Measurements from ENCODE around the gene DMGDH. TPM values are rescaled to one million over a fixed set of nuclear protein-coding genes. Genes with fewer than 3 reads are reported as not detected.

The DMGDH gene
- total and polyA plus RNA-seq, 2 donors (not counting 3 experiments of a cell fraction or from before 2014, with no cell fraction given), result 0.11 TPM; not detected in 1

DNA sequence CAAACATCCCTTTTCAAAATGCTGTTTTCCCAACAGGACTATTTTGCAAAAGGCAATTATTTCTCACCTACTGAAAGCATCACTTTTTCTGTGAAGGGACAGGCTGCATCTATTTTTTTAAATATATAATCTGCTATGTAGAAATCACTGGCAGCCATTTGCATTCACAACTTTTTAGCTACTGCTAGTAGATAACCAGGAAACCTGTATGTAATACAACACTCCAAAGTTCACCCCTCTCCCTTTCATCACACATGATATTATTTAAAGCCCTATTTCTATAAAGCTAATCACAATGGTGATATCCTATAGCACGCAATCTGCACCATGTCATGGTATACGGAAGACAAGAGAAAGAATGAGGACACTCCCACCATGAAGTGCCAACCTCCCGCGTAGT is 9.8 kb downstream of the DMGDH start:
- Histone ChIP-seq H3K27ac (ENCODE audit: insufficient read depth, low read depth, low read length) (no peak overlapping the region), H3K79me2 (ENCODE audit: control insufficient read depth, insufficient read depth, low read length) (no peaks in the 10 kb centered on the region), H3K4me3 (replicated peaks in 1 of 3; ENCODE audit: insufficient read depth in 1 of 3, low read depth in 1 of 3, low read length in 3 of 3) (no peak overlapping the region), H3K4me1 (ENCODE audit: control insufficient read depth, extremely low read depth, insufficient read depth, low read length) (no peaks in the 10 kb centered on the region), H2AFZ (ENCODE audit: low read depth, low read length) (no peak overlapping the region), H3K9me3 (replicated peaks; ENCODE audit: control insufficient read depth, insufficient read depth, low read length) (no peaks in the 10 kb centered on the region), H3K36me3 (ENCODE audit: control insufficient read depth in 2 of 2, extremely low read depth in 1 of 2, insufficient read depth in 2 of 2, low read length in 2 of 2) (no peaks in the 10 kb centered on the region), H3K9ac (replicated peaks; ENCODE audit: extremely low read depth, insufficient read depth, low read length) (no peak overlapping the region), H3K27me3 (ENCODE audit: control insufficient read depth in 2 of 2, insufficient read depth in 2 of 2, low read length in 2 of 2) (peaks cover 2 to 4% of the 10 kb centered on the region in 2 experiments), H4K20me1 (replicated peaks; ENCODE audit: control insufficient read depth, extremely low read depth, insufficient read depth, low read length) (no peaks in the 10 kb centered on the region), H3K4me2 (ENCODE audit: insufficient read depth, low read length) (no peak overlapping the region), H3K9me1 (replicated peaks; ENCODE audit: control insufficient read depth, extremely low read depth, insufficient read depth, low read length) (no peaks in the 10 kb centered on the region)
- no peak for TF ChIP-seq GATA2 (IDR thresholded peaks at IDR 0.05; ENCODE audit: insufficient read depth, insufficient read length, low read depth, low read length)
- no peak for TF ChIP-seq POLR2AphosphoS5 (IDR thresholded peaks at IDR 0.05; ENCODE audit: insufficient read depth, low read depth, low read length)
- no peak for TF ChIP-seq JUN (IDR thresholded peaks at IDR 0.05; ENCODE audit: borderline replicate concordance, insufficient read depth, insufficient read length, low read depth)
- no peak for TF ChIP-seq FOS (IDR thresholded peaks at IDR 0.05; ENCODE audit: borderline replicate concordance, insufficient read depth, low read length)
- TF ChIP-seq, protein P1, sequence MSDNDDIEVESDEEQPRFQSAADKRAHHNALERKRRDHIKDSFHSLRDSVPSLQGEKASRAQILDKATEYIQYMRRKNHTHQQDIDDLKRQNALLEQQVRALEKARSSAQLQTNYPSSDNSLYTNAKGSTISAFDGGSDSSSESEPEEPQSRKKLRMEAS (IDR thresholded peaks at IDR 0.05; ENCODE audit: insufficient read depth, insufficient read length), result no peak
- no peak for TF ChIP-seq EZH2 (IDR thresholded peaks at IDR 0.05; ENCODE audit: borderline replicate concordance, low read depth, low read length, severe bottlenecking)
- no peak for TF ChIP-seq MYC (IDR thresholded peaks at IDR 0.05; ENCODE audit: low read depth, low read length)
- TF ChIP-seq POLR2A (IDR thresholded peaks at IDR 0.05; ENCODE audit: low read depth, low read length), result no peak
- no peak for TF ChIP-seq CTCF (IDR thresholded peaks at IDR 0.05; ENCODE audit: extremely low read depth in 1 of 2, insufficient read depth in 1 of 2, low read depth in 1 of 2, low read length in 2 of 2)
- no peak for DNase-seq (ENCODE audit: low read depth, low spot score)
- dilution Hi-C loops (cut with MboI; ENCODE audit: extremely low pct_ligation_motif_present, low sequenced_read_pairs) (no loop called here), intact Hi-C loops (cut with micrococcal nuclease) (loop anchor here (10.0 kb wide), 1 partner anchor 1765 kb away; no protein-coding TSS in a partner anchor)
- ChIA-PET CTCF (interaction anchor here (0.9 to 1.4 kb wide), 3 partner anchors 15 to 39 kb away, joined by 3 to 4 read pairs (median 3); no protein-coding TSS in a partner anchor), POLR2A (no interaction called here)
- no peak for FAIRE-seq
- no TSS peak for BruUV-seq (replicated peaks)
